Heart left ventricle (tissue), 16 donors: Measurements from ENCODE around the gene SLC13A3. TPM values are rescaled to one million over a fixed set of nuclear protein-coding genes. Genes with fewer than 3 reads are reported as not detected.

Experiments
- ATAC-seq, 4 donors: fragments of 200-7000 bp; cut with Tn5 transposase; one replicate each; pipeline ENCODE4 v1.9.1; 2020 to 2022; ENCODE audit warnings: moderate library complexity in 4 of 4, mild to moderate bottlenecking in 3 of 4, moderate number of reproducible peaks in 1 of 4
- DNase-seq, 5 donors: peaks; one replicate each; pipeline ENCODE4 v3.0.0-alpha.2; 2020
- H3K27ac ChIP-seq, 12 donors: fragments of 200-600 bp; sonication (generic) in 4 of 12; one replicate each; pipeline versions ENCODE4 v1.5.0 to v1.8.0; 2016 to 2022; ENCODE audit warnings: mild to moderate bottlenecking in 2 of 12
- H3K27me3 ChIP-seq, 9 donors: fragments of 200-600 bp; sonication (generic) in 2 of 9; one replicate each; pipeline versions ENCODE4 v1.5.1 to v1.8.0; 2016 to 2022; ENCODE audit warnings: mild to moderate bottlenecking in 3 of 9
- H3K36me3 ChIP-seq, 9 donors: fragments of 200-600 bp; sonication (generic) in 2 of 9; one replicate each; pipeline versions ENCODE4 v1.5.0 to v1.8.0; 2018 to 2022; ENCODE audit warnings: mild to moderate bottlenecking in 2 of 9
- H3K4me1 ChIP-seq, 12 donors: fragments of 200-600 bp; sonication (generic) in 4 of 12; one replicate each; pipeline versions ENCODE4 v1.5.0 to v1.8.0; 2016 to 2022; ENCODE audit warnings: mild to moderate bottlenecking in 3 of 12
- H3K4me3 ChIP-seq, 12 donors: fragments of 200-600 bp; sonication (generic) in 4 of 12; one replicate each; pipeline versions ENCODE4 v1.5.0 to v1.8.0; 2017 to 2022; ENCODE audit warnings: mild to moderate bottlenecking in 9 of 12, moderate library complexity in 4 of 12
- H3K9me3 ChIP-seq, 12 donors: fragments of 200-600 bp; sonication (generic) in 4 of 12; one replicate each; pipeline versions ENCODE4 v1.5.0 to v1.8.0; 2016 to 2022; ENCODE audit warnings: mild to moderate bottlenecking in 1 of 12
- CTCF ChIP-seq, 12 donors: fragments of 200-600 bp; sonication (generic) in 4 of 12; IDR thresholded peaks; one replicate each; pipeline versions ENCODE4 v1.5.0 to v1.8.0; 2018 to 2022; ENCODE audit warnings: antibody characterized with exemption in 12 of 12, mild to moderate bottlenecking in 5 of 12
- POLR2A ChIP-seq, 2 donors: fragments of 450-650 bp; IDR thresholded peaks; one replicate each; pipeline ENCODE4 v1.6.1; 2017; ENCODE audit warnings: antibody characterized with exemption in 2 of 2, mild to moderate bottlenecking in 2 of 2, moderate library complexity in 2 of 2
- WGBS, 4 donors: extraction: QIAGEN DNeasy Blood & Tissue Kit in 2 of 4; methylation state at CpG; one replicate each; pipeline versions ENCODE4 v1.1.5 to v1.1.7; 2013 to 2018; 5-methylcytosine and 5-hydroxymethylcytosine counted together
- intact Hi-C, 10 donors: fragments of 100-400 bp; cut with DNase I; formaldehyde crosslinking; loops; one replicate each; pipeline versions ENCODE4 v1.11.1 to v1.14.2; 2022
- polyA plus RNA-seq, 2 donors: library from polyadenylated mRNA; stranded (reverse); fragments of 200-250 nt; gene quantifications; one replicate each; pipeline ENCODE4 v1.2.3, GENCODE V29; 2013
- total RNA-seq, 9 donors: library from RNA; depleted of rRNA in 2 of 9; stranded (reverse); fragments of >200 nt in 2 of 9; fragmentation: NEBNext Ultra II Directional in 3 of 9; extraction: Animal tissue kit (Norgen Biotek cat#: 25700) in 3 of 9; gene quantifications; one replicate each; pipeline versions ENCODE4 v1.1.0 to v1.2.4, GENCODE V29; 2016 to 2023
- donor health status: ischemic (EF 13 %, LVEDD 7.1; RV severe dilation, severe dysfunction).
- donor health status: healthy with polysubstance abuse.
- donor health status: DM: no; HTN: yes; CAD: no.
- donor health status: DM: no; HTN: no; CAD: no.
- donor health status: ischemic (EF 25% LVEDD 6.9; RV normal size, moderate dysfunction).
- donor health status: ischemic (EF 25% LVEDD 5.7; RV mildly dilated, moderate dysfunction).
- donor health status: healthy.
- donor health status: DM: yes; HTN: yes; CAD: no.
- donor health status: ischemic (EF 35%, LVEDD 5.7; RV mildly dilated, moderate dysfunction).
- donor health status: nonischemic (EF 11% LVEDD 7.7; RV severe dilation, severe dysfunction).
- donor health status: DM: yes; HTN: yes; CAD: no.
- donor health status: PGD.
- donor health status: ischemic (EF 29% LVEDD 5.4; RV normal size, mild dysfunction).
- donor health status: nonischemic (EF 23%, LVEDD 6.1; RV moderate dilation, normal function).

Gene SLC13A3
- total and polyA plus RNA-seq, 11 donors: 0.13 to 2.6 (median 0.54) TPM

GRCh38 chr20:46604551-46605133, 46.6 kb downstream of the SLC13A3 start:
- WGBS, 4 donors: 72 to 75% (median 74%) methylated on average over 13 of the region's 13 CpGs
- no peak overlapping the region for H3K4me3 ChIP-seq
- H3K36me3 ChIP-seq: no peaks in the 10 kb centered on the region
- intact Hi-C loops: no loop called here
- TF ChIP-seq CTCF (IDR thresholded peaks at IDR 0.05) (no peak), POLR2A (IDR thresholded peaks at IDR 0.05) (no peak)
- H3K9me3 ChIP-seq: no peaks in the 10 kb centered on the region
- DNase-seq: no peak
- H3K27ac ChIP-seq: no peak overlapping the region
- H3K27me3 ChIP-seq: no peaks in the 10 kb centered on the region
- H3K4me1 ChIP-seq: peaks cover 0 to 10% (median 0%) of the 10 kb centered on the region in 12 donors
- no peak for ATAC-seq

GRCh38 chr20:46602429-46602828, 48.8 kb downstream of the SLC13A3 start:
- DNase-seq (no peak), ATAC-seq (no peak)
- Histone ChIP-seq H3K4me1 (peaks cover 0 to 10% (median 0%) of the 10 kb centered on the region in 12 donors), H3K27ac (no peak overlapping the region), H3K4me3 (no peak overlapping the region), H3K36me3 (no peaks in the 10 kb centered on the region), H3K9me3 (no peaks in the 10 kb centered on the region), H3K27me3 (no peaks in the 10 kb centered on the region)
- intact Hi-C loops: no loop called here
- TF ChIP-seq CTCF (IDR thresholded peaks at IDR 0.05) (no peak), POLR2A (IDR thresholded peaks at IDR 0.05) (no peak)
- WGBS, 4 donors: 92 to 95% (median 93%) methylated on average over 2 of the region's 2 CpGs

GRCh38 chr20:46601603-46602122, 49.6 kb downstream of the SLC13A3 start:
- no peaks in the 10 kb centered on the region for H3K9me3 ChIP-seq
- no peaks in the 10 kb centered on the region for H3K27me3 ChIP-seq
- no peaks in the 10 kb centered on the region for H3K36me3 ChIP-seq
- DNase-seq: no peak
- no peak overlapping the region for H3K4me3 ChIP-seq
- TF ChIP-seq POLR2A (IDR thresholded peaks at IDR 0.05): no peak
- TF ChIP-seq CTCF (IDR thresholded peaks at IDR 0.05): no peak
- intact Hi-C loops: no loop called here
- no peak for ATAC-seq
- H3K4me1 ChIP-seq: peaks cover 0 to 10% (median 0%) of the 10 kb centered on the region in 12 donors
- no peak overlapping the region for H3K27ac ChIP-seq

GRCh38 chr20:46600286-46600752, 50.9 kb downstream of the SLC13A3 start:
- Histone ChIP-seq H3K9me3 (no peaks in the 10 kb centered on the region), H3K27ac (no peak overlapping the region), H3K27me3 (no peaks in the 10 kb centered on the region), H3K4me3 (no peak overlapping the region), H3K4me1 (peaks cover 0 to 10% (median 0%) of the 10 kb centered on the region in 12 donors), H3K36me3 (no peaks in the 10 kb centered on the region)
- intact Hi-C loops: no loop called here
- TF ChIP-seq POLR2A (IDR thresholded peaks at IDR 0.05) (no peak), CTCF (IDR thresholded peaks at IDR 0.05) (no peak)
- DNase-seq (no peak), ATAC-seq (no peak)
- whole genome bisulfite sequencing, 4 donors: 73 to 88% (median 82%) methylated on average over 1 of the region's 1 CpG
